ENCODE results near the gene RBM39. TPM values are rescaled to one million over a fixed set of nuclear protein-coding genes. Genes with fewer than 3 reads are reported as not detected.
A peak's percentile ranks its signal among the peaks of the same experiment; 100 is the strongest.

Gene RBM39
- total RNA-seq, 1 donor from 2014 or later: 208 TPM

DNA sequence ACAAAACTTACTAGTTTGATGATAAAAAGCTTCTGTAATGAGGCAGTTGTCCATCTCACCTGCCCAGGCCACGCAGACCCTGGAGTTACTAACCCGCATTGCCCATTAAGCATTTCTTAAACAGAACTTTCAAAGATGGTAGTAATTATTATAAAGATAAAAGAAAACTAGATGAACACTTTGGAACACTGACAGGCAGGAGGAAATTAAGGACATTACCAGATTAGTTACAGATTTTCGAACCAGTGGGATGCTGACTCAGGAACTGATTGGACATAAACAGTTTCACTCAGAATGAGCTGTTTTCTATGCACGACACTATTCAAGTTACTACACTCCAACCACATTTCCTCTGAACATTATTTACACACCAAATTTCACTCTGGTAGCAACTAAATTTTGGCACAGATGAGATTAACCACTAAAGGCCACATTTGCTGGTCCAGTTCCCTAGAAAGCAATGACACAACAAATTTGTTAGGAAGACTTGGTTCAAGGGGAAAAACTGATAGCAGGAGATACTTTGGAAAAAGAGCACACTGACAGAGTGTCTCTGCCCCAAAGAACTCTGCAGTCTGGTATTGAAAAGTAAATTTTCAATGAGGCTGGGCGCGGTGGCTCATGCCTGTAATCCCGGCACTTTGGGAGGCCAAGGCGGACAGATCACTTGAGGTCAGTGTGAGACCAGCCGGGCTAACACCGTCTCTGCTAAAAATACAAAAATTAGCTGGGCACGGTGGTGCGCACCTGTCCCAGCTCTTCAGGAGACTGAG lies 39.8 kb downstream of the RBM39 start:
- H3K9ac ChIP-seq (ENCODE audit: low read length): peak overlapping the region; percentile 0
- H3K4me1 ChIP-seq (ENCODE audit: insufficient read depth, low read length): peaks cover 19% of the 10 kb centered on the region
- H3K27me3 ChIP-seq (ENCODE audit: insufficient read depth, low read length): no peaks in the 10 kb centered on the region
- Mint-ChIP-seq H3K27ac (ENCODE audit: unreplicated experiment) (peak overlapping the region; percentile 82), H3K9me3 (ENCODE audit: unreplicated experiment) (no peaks in the 10 kb centered on the region), H3K4me3 (ENCODE audit: unreplicated experiment) (no peak overlapping the region), H3K27me3 (ENCODE audit: low read depth, unreplicated experiment) (no peaks in the 10 kb centered on the region), H3K4me1 (ENCODE audit: low read depth, unreplicated experiment) (peaks cover 25% of the 10 kb centered on the region), H3K36me3 (ENCODE audit: low read depth, unreplicated experiment) (peaks cover 16% of the 10 kb centered on the region)
- no peak overlapping the region for H3K4me2 ChIP-seq (ENCODE audit: low read length)
- H3K79me2 ChIP-seq (ENCODE audit: insufficient read depth, low read length): peaks cover 78% of the 10 kb centered on the region
- H3K4me3 ChIP-seq (ENCODE audit: insufficient read depth, low read depth, low read length): no peak overlapping the region
- no peak for TF ChIP-seq EZH2 (IDR thresholded peaks at IDR 0.05; ENCODE audit: insufficient read depth, low read length)
- TF ChIP-seq, protein P1, sequence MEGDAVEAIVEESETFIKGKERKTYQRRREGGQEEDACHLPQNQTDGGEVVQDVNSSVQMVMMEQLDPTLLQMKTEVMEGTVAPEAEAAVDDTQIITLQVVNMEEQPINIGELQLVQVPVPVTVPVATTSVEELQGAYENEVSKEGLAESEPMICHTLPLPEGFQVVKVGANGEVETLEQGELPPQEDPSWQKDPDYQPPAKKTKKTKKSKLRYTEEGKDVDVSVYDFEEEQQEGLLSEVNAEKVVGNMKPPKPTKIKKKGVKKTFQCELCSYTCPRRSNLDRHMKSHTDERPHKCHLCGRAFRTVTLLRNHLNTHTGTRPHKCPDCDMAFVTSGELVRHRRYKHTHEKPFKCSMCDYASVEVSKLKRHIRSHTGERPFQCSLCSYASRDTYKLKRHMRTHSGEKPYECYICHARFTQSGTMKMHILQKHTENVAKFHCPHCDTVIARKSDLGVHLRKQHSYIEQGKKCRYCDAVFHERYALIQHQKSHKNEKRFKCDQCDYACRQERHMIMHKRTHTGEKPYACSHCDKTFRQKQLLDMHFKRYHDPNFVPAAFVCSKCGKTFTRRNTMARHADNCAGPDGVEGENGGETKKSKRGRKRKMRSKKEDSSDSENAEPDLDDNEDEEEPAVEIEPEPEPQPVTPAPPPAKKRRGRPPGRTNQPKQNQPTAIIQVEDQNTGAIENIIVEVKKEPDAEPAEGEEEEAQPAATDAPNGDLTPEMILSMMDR (IDR thresholded peaks at IDR 0.05; ENCODE audit: insufficient read depth, low read depth, low read length): no peak
- H4K20me1 ChIP-seq (ENCODE audit: insufficient read depth, low read length): peaks cover 75% of the 10 kb centered on the region
- no peak overlapping the region for H3K27ac ChIP-seq (ENCODE audit: low read depth, low read length)
- FAIRE-seq (no peak), DNase-seq (ENCODE audit: low read depth) (peak; percentile 18)
- no peak overlapping the region for H2AFZ ChIP-seq (ENCODE audit: low read depth, low read length)
- H3K9me3 ChIP-seq (ENCODE audit: insufficient read depth, low read depth, low read length): no peaks in the 10 kb centered on the region
- peaks cover 54% of the 10 kb centered on the region for H3K36me3 ChIP-seq (ENCODE audit: insufficient read depth, low read length)

DNA sequence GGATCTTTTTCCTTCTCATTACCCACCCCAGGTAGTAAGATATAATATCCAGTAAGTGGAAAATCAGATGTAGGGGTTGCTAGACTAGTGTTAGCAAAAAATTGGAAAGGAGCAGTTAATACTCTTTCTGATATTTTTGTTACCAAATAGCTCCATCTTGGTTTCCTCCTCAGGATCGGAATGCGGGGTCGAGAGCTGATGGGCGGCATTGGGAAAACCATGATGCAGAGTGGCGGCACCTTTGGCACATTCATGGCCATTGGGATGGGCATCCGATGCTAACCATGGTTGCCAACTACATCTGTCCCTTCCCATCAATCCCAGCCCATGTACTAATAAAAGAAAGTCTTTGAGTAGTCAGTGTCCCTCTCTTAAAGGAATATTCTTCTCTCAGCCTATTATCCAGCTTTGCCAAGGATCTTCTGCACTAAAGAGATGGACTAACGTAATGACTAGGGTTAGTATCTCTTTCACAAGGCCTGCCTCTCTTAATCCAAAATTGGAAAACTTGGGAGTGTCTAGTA lies 41.4 kb downstream of the RBM39 start:
- Histone ChIP-seq H3K27me3 (ENCODE audit: insufficient read depth, low read length) (no peaks in the 10 kb centered on the region), H3K4me2 (ENCODE audit: low read length) (peak overlapping the region; percentile 100), H4K20me1 (ENCODE audit: insufficient read depth, low read length) (peaks cover 62% of the 10 kb centered on the region), H3K9ac (ENCODE audit: low read length) (peak overlapping the region; percentile 97), H3K4me1 (ENCODE audit: insufficient read depth, low read length) (peaks cover 19% of the 10 kb centered on the region), H2AFZ (ENCODE audit: low read depth, low read length) (no peak overlapping the region), H3K36me3 (ENCODE audit: insufficient read depth, low read length) (peaks cover 41% of the 10 kb centered on the region), H3K79me2 (ENCODE audit: insufficient read depth, low read length) (peaks cover 73% of the 10 kb centered on the region), H3K4me3 (ENCODE audit: insufficient read depth, low read depth, low read length) (peak overlapping the region; percentile 97), H3K27ac (ENCODE audit: low read depth, low read length) (no peak overlapping the region), H3K9me3 (ENCODE audit: insufficient read depth, low read depth, low read length) (no peaks in the 10 kb centered on the region)
- Mint-ChIP-seq H3K4me1 (ENCODE audit: low read depth, unreplicated experiment) (peaks cover 26% of the 10 kb centered on the region), H3K27me3 (ENCODE audit: low read depth, unreplicated experiment) (no peaks in the 10 kb centered on the region), H3K27ac (ENCODE audit: unreplicated experiment) (peak overlapping the region; percentile 98), H3K9me3 (ENCODE audit: unreplicated experiment) (no peaks in the 10 kb centered on the region), H3K36me3 (ENCODE audit: low read depth, unreplicated experiment) (peaks cover 19% of the 10 kb centered on the region), H3K4me3 (ENCODE audit: unreplicated experiment) (peak overlapping the region; percentile 99)
- TF ChIP-seq, protein P1 (IDR thresholded peaks at IDR 0.05; ENCODE audit: insufficient read depth, low read depth, low read length): no peak
- TF ChIP-seq EZH2 (IDR thresholded peaks at IDR 0.05; ENCODE audit: insufficient read depth, low read length): no peak
- DNase-seq (ENCODE audit: low read depth) (no peak), FAIRE-seq (no peak)
